ENCODE data around the gene BMERB1. TPM values are rescaled to one million over a fixed set of nuclear protein-coding genes. Genes with fewer than 3 reads are reported as not detected.

The BMERB1 gene
- total and polyA plus RNA-seq, 9 of the 15 experiments (the other 6 are each of a cell fraction or from before 2014, with no cell fraction given): 0.29 to 2.9 (median 0.94) TPM

GRCh38 chr16:15620611-15621195 is 186.3 kb downstream of the BMERB1 start (continued):
- TF ChIP-seq KAT2B (IDR thresholded peaks at IDR 0.05; ENCODE audit: low read depth, low read length): no peak
- TF ChIP-seq MTA1 (IDR thresholded peaks at IDR 0.05; ENCODE audit: borderline replicate concordance): no peak

DNA sequence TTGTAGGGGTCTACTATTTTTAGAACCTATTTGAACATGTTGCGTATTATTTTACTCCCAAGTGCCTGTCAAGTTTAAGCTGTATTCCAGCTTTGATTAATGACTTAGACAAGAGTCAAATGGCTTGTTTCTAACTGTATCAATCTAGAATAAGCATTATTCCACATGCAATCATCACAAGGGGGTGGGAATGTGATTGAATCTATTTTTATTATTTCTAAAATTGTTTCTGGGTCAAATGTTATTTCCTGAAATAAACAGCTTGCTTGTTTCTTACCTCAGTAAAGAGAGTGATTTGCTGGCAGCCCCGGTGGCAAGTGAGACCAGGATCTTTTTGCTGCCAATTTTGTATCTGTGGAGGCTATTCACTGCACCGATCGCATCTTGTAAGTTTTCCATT is 187.1 kb downstream of the BMERB1 start:
- no peaks in the 10 kb centered on the region for H3K9me1 ChIP-seq (ENCODE audit: control insufficient read depth, insufficient read depth, low read length)
- FAIRE-seq: no peak
- BruUV-seq (replicated peaks): no TSS peak
- POLR2A ChIA-PET: interaction anchor here (1.1 to 2.1 kb wide), 3 partner anchors 8 to 17 kb away, joined by 3 to 5 read pairs (median 3); no protein-coding TSS in a partner anchor
- no peaks in the 10 kb centered on the region for H3K9me3 ChIP-seq (replicated peaks; ENCODE audit: control insufficient read depth, insufficient read depth, low read depth, low read length)
- no peak overlapping the region for H3K4me3 ChIP-seq
- in situ Hi-C loops (cut with MboI): no loop called here
- intact Hi-C loops (cut with micrococcal nuclease): no loop called here
- no peak for DNase-seq (ENCODE audit: extremely low read depth in 1 of 4, low spot score in 3 of 4)
- H3K9ac ChIP-seq (ENCODE audit: insufficient read depth in 1 of 2, low read depth in 2 of 2, low read length in 2 of 2): no peak overlapping the region
- no peak overlapping the region for H3K4me2 ChIP-seq (ENCODE audit: insufficient read depth, low read length)
- peaks cover 86% of the 10 kb centered on the region for H3K36me3 ChIP-seq (ENCODE audit: control insufficient read depth, insufficient read depth, low read length)
- H3K27ac ChIP-seq (ENCODE audit: extremely low read depth, low read depth, low read length): no peak overlapping the region
- no peaks in the 10 kb centered on the region for H3K27me3 ChIP-seq (ENCODE audit: control insufficient read depth in 2 of 2, insufficient read depth in 2 of 2, low read length in 2 of 2)
- no peaks in the 10 kb centered on the region for H3K79me2 ChIP-seq (ENCODE audit: control insufficient read depth, insufficient read depth, low read length)
- H2AFZ ChIP-seq (ENCODE audit: low read depth, low read length): no peak overlapping the region
- no peaks in the 10 kb centered on the region for H4K20me1 ChIP-seq (replicated peaks; ENCODE audit: control insufficient read depth, insufficient read depth, low read length)
- no peak for ATAC-seq
- CTCF ChIA-PET (ENCODE audit: low intra/inter-chr PET ratio): interaction anchor here (0.6 kb wide), 1 partner anchor 21 kb away, joined by 3 read pairs; no protein-coding TSS in a partner anchor
- H3K4me1 ChIP-seq (replicated peaks in 1 of 2; ENCODE audit: control insufficient read depth in 2 of 2, insufficient read depth in 2 of 2, low read length in 2 of 2): no peaks in the 10 kb centered on the region
- WGBS (ENCODE audit: insufficient coverage, low coverage, missing lambda C conversion rate): 96% methylated on average over 4 of the region's 4 CpGs
- TF ChIP-seq MAFG (tag; conservative IDR thresholded peaks at IDR 0.05): no peak
- TF ChIP-seq, protein P1, sequence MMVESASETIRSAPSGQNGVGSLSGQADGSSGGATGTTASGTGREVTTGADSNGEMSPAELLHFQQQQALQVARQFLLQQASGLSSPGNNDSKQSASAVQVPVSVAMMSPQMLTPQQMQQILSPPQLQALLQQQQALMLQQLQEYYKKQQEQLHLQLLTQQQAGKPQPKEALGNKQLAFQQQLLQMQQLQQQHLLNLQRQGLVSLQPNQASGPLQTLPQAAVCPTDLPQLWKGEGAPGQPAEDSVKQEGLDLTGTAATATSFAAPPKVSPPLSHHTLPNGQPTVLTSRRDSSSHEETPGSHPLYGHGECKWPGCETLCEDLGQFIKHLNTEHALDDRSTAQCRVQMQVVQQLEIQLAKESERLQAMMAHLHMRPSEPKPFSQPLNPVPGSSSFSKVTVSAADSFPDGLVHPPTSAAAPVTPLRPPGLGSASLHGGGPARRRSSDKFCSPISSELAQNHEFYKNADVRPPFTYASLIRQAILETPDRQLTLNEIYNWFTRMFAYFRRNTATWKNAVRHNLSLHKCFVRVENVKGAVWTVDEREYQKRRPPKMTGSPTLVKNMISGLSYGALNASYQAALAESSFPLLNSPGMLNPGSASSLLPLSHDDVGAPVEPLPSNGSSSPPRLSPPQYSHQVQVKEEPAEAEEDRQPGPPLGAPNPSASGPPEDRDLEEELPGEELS (CRISPR knock-in tag; IDR thresholded peaks at IDR 0.05; ENCODE audit: borderline replicate concordance): no peak
- TF ChIP-seq RREB1 (CRISPR knock-in tag; IDR thresholded peaks at IDR 0.05): no peak
- TF ChIP-seq, protein P2, sequence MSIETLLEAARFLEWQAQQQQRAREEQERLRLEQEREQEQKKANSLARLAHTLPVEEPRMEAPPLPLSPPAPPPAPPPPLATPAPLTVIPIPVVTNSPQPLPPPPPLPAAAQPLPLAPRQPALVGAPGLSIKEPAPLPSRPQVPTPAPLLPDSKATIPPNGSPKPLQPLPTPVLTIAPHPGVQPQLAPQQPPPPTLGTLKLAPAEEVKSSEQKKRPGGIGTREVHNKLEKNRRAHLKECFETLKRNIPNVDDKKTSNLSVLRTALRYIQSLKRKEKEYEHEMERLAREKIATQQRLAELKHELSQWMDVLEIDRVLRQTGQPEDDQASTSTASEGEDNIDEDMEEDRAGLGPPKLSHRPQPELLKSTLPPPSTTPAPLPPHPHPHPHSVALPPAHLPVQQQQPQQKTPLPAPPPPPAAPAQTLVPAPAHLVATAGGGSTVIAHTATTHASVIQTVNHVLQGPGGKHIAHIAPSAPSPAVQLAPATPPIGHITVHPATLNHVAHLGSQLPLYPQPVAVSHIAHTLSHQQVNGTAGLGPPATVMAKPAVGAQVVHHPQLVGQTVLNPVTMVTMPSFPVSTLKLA (conservative IDR thresholded peaks at IDR 0.05): no peak
- no peak for TF ChIP-seq CCNT2 (IDR thresholded peaks at IDR 0.05; ENCODE audit: borderline replicate concordance, extremely low read depth, insufficient read length, low read depth, low read length)
- no peak for TF ChIP-seq NUFIP1 (IDR thresholded peaks at IDR 0.05; ENCODE audit: partially characterized antibody)
- no peak for TF ChIP-seq YBX1 (IDR thresholded peaks at IDR 0.05)
- no peak for TF ChIP-seq ZBTB1 (CRISPR knock-in tag; IDR thresholded peaks at IDR 0.05; ENCODE audit: borderline replicate concordance, low read depth)
- no peak for TF ChIP-seq HDGF (IDR thresholded peaks at IDR 0.05)
- TF ChIP-seq ZNF830 (CRISPR knock-in tag; IDR thresholded peaks at IDR 0.05): no peak

All from K562 (cell line).